ENCODE measurements around the gene SOBP.

DNA sequence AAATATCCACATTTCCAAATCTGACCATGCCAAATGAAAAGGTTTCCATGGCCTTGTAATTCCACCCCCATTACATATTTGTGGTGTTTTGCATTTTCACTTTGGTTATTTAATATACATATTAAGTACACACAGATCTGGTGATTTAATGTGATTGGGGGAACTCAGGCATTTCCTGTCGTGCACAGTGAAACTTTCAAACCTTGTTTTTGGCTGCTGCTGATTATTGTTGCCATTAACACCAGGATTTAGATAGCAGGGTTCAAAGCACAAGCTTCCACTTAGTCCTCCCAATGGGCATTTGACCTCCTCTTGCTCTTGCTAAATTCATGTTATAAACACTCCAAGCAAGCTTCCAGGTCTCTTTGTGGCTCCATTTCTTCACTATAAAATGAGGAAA lies 166.5 kb downstream of the SOBP start:
- no peak for TF ChIP-seq POLR2AphosphoS5 (IDR thresholded peaks at IDR 0.05; ENCODE audit: low read depth)
- TF ChIP-seq, protein P1, sequence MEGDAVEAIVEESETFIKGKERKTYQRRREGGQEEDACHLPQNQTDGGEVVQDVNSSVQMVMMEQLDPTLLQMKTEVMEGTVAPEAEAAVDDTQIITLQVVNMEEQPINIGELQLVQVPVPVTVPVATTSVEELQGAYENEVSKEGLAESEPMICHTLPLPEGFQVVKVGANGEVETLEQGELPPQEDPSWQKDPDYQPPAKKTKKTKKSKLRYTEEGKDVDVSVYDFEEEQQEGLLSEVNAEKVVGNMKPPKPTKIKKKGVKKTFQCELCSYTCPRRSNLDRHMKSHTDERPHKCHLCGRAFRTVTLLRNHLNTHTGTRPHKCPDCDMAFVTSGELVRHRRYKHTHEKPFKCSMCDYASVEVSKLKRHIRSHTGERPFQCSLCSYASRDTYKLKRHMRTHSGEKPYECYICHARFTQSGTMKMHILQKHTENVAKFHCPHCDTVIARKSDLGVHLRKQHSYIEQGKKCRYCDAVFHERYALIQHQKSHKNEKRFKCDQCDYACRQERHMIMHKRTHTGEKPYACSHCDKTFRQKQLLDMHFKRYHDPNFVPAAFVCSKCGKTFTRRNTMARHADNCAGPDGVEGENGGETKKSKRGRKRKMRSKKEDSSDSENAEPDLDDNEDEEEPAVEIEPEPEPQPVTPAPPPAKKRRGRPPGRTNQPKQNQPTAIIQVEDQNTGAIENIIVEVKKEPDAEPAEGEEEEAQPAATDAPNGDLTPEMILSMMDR (conservative IDR thresholded peaks at IDR 0.05; ENCODE audit: low read depth in 2 of 2) = no peak
- TF ChIP-seq, protein P2, sequence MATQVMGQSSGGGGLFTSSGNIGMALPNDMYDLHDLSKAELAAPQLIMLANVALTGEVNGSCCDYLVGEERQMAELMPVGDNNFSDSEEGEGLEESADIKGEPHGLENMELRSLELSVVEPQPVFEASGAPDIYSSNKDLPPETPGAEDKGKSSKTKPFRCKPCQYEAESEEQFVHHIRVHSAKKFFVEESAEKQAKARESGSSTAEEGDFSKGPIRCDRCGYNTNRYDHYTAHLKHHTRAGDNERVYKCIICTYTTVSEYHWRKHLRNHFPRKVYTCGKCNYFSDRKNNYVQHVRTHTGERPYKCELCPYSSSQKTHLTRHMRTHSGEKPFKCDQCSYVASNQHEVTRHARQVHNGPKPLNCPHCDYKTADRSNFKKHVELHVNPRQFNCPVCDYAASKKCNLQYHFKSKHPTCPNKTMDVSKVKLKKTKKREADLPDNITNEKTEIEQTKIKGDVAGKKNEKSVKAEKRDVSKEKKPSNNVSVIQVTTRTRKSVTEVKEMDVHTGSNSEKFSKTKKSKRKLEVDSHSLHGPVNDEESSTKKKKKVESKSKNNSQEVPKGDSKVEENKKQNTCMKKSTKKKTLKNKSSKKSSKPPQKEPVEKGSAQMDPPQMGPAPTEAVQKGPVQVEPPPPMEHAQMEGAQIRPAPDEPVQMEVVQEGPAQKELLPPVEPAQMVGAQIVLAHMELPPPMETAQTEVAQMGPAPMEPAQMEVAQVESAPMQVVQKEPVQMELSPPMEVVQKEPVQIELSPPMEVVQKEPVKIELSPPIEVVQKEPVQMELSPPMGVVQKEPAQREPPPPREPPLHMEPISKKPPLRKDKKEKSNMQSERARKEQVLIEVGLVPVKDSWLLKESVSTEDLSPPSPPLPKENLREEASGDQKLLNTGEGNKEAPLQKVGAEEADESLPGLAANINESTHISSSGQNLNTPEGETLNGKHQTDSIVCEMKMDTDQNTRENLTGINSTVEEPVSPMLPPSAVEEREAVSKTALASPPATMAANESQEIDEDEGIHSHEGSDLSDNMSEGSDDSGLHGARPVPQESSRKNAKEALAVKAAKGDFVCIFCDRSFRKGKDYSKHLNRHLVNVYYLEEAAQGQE (IDR thresholded peaks at IDR 0.05; ENCODE audit: unreplicated experiment) = no peak
- no peak for TF ChIP-seq EZH2 (IDR thresholded peaks at IDR 0.05; ENCODE audit: low read depth, unreplicated experiment)
- TF ChIP-seq CREB1 (CRISPR knock-in tag; IDR thresholded peaks at IDR 0.05; ENCODE audit: low read depth) = no peak
- TF ChIP-seq, protein P3, sequence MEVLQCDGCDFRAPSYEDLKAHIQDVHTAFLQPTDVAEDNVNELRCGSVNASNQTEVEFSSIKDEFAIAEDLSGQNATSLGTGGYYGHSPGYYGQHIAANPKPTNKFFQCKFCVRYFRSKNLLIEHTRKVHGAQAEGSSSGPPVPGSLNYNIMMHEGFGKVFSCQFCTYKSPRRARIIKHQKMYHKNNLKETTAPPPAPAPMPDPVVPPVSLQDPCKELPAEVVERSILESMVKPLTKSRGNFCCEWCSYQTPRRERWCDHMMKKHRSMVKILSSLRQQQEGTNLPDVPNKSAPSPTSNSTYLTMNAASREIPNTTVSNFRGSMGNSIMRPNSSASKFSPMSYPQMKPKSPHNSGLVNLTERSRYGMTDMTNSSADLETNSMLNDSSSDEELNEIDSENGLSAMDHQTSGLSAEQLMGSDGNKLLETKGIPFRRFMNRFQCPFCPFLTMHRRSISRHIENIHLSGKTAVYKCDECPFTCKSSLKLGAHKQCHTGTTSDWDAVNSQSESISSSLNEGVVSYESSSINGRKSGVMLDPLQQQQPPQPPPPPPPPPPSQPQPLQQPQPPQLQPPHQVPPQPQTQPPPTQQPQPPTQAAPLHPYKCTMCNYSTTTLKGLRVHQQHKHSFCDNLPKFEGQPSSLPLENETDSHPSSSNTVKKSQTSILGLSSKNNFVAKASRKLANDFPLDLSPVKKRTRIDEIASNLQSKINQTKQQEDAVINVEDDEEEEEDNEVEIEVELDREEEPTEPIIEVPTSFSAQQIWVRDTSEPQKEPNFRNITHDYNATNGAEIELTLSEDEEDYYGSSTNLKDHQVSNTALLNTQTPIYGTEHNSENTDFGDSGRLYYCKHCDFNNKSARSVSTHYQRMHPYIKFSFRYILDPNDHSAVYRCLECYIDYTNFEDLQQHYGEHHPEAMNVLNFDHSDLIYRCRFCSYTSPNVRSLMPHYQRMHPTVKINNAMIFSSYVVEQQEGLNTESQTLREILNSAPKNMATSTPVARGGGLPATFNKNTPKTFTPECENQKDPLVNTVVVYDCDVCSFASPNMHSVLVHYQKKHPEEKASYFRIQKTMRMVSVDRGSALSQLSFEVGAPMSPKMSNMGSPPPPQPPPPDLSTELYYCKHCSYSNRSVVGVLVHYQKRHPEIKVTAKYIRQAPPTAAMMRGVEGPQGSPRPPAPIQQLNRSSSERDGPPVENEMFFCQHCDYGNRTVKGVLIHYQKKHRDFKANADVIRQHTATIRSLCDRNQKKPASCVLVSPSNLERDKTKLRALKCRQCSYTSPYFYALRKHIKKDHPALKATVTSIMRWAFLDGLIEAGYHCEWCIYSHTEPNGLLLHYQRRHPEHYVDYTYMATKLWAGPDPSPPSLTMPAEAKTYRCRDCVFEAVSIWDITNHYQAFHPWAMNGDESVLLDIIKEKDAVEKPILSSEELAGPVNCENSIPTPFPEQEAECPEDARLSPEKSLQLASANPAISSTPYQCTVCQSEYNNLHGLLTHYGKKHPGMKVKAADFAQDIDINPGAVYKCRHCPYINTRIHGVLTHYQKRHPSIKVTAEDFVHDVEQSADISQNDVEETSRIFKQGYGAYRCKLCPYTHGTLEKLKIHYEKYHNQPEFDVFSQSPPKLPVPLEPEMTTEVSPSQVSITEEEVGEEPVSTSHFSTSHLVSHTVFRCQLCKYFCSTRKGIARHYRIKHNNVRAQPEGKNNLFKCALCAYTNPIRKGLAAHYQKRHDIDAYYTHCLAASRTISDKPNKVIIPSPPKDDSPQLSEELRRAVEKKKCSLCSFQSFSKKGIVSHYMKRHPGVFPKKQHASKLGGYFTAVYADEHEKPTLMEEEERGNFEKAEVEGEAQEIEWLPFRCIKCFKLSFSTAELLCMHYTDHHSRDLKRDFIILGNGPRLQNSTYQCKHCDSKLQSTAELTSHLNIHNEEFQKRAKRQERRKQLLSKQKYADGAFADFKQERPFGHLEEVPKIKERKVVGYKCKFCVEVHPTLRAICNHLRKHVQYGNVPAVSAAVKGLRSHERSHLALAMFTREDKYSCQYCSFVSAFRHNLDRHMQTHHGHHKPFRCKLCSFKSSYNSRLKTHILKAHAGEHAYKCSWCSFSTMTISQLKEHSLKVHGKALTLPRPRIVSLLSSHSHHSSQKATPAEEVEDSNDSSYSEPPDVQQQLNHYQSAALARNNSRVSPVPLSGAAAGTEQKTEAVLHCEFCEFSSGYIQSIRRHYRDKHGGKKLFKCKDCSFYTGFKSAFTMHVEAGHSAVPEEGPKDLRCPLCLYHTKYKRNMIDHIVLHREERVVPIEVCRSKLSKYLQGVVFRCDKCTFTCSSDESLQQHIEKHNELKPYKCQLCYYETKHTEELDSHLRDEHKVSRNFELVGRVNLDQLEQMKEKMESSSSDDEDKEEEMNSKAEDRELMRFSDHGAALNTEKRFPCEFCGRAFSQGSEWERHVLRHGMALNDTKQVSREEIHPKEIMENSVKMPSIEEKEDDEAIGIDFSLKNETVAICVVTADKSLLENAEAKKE (CRISPR knock-in tag; IDR thresholded peaks at IDR 0.05) = no peak
- TF ChIP-seq NANOG (IDR thresholded peaks at IDR 0.05; ENCODE audit: borderline replicate concordance) = no peak
